ENCODE data around the gene C12orf75.

C12orf75 gene

GRCh38 chr12:105330283-105330930, at the start of gene C12orf75:
Gene C12orf75, plus strand, starts transcription at chr12:105330691. Its CDS starts 201 bp downstream, at chr12:105330892.
- Histone ChIP-seq H3K27ac (no peak within 1 kb of the TSS), H3K36me3 (ENCODE audit: insufficient read depth, low read length) (no peaks in the 10 kb centered on the region), H3K9ac (ENCODE audit: insufficient read length) (peak within 1 kb of the TSS; percentile 49), H3K9me3 (ENCODE audit: low read depth, low read length) (no peaks in the 10 kb centered on the region), H3K4me3 (peak within 1 kb of the TSS; percentile 83)
- DNase-seq (ENCODE audit: low read depth, low spot score), result no peak
- TF ChIP-seq EZH2 (IDR thresholded peaks at IDR 0.05), result no peak
- no peak for TF ChIP-seq FOXP2 (optimal IDR thresholded peaks at IDR 0.05; ENCODE audit: control extremely low read depth, extremely low read length, insufficient read depth)
- TF ChIP-seq POLR2AphosphoS5 (IDR thresholded peaks at IDR 0.05; ENCODE audit: borderline replicate concordance, low read depth, low read length), result no peak

- TF ChIP-seq POLR2AphosphoS5 (IDR thresholded peaks at IDR 0.05; ENCODE audit: borderline replicate concordance, low read depth, low read length), result no peak
- no peak for DNase-seq (ENCODE audit: low read depth, low spot score)
- H3K9me3 ChIP-seq (ENCODE audit: low read depth, low read length), result no peaks in the 10 kb centered on the region
- no peak overlapping the region for H3K9ac ChIP-seq (ENCODE audit: insufficient read length)
- H3K27ac ChIP-seq, result no peak overlapping the region
- H3K36me3 ChIP-seq (ENCODE audit: insufficient read depth, low read length), result no peaks in the 10 kb centered on the region
- H3K4me3 ChIP-seq, result no peak overlapping the region
Observed at GRCh38 chr12:105280966-105281693, 49.4 kb upstream of the C12orf75 start.

- DNase-seq (ENCODE audit: low read depth, low spot score), result no peak
- TF ChIP-seq POLR2AphosphoS5 (IDR thresholded peaks at IDR 0.05; ENCODE audit: borderline replicate concordance, low read depth, low read length) (no peak), FOXP2 (optimal IDR thresholded peaks at IDR 0.05; ENCODE audit: control extremely low read depth, extremely low read length, insufficient read depth) (no peak), EZH2 (IDR thresholded peaks at IDR 0.05) (no peak)
- H3K9me3 ChIP-seq (ENCODE audit: low read depth, low read length), result no peaks in the 10 kb centered on the region
- no peak overlapping the region for H3K4me3 ChIP-seq
- H3K36me3 ChIP-seq (ENCODE audit: insufficient read depth, low read length), result no peaks in the 10 kb centered on the region
- no peak overlapping the region for H3K9ac ChIP-seq (ENCODE audit: insufficient read length)
- H3K27ac ChIP-seq, result no peak overlapping the region
Observed at GRCh38 chr12:105281694-105282049, 48.8 kb upstream of the C12orf75 start.

- DNase-seq (ENCODE audit: low read depth, low spot score), result no peak
- H3K36me3 ChIP-seq (ENCODE audit: insufficient read depth, low read length), result no peaks in the 10 kb centered on the region
- H3K27ac ChIP-seq, result no peak overlapping the region
- no peak overlapping the region for H3K4me3 ChIP-seq
- TF ChIP-seq FOXP2 (optimal IDR thresholded peaks at IDR 0.05; ENCODE audit: control extremely low read depth, extremely low read length, insufficient read depth), result no peak
- no peak overlapping the region for H3K9ac ChIP-seq (ENCODE audit: insufficient read length)
- no peaks in the 10 kb centered on the region for H3K9me3 ChIP-seq (ENCODE audit: low read depth, low read length)
Observed at GRCh38 chr12:105285378-105285777, 45.1 kb upstream of the C12orf75 start.

- no peak for DNase-seq (ENCODE audit: low read depth, low spot score)
- Histone ChIP-seq H3K4me3 (no peak overlapping the region), H3K36me3 (ENCODE audit: insufficient read depth, low read length) (no peaks in the 10 kb centered on the region), H3K27ac (no peak overlapping the region), H3K9me3 (ENCODE audit: low read depth, low read length) (no peaks in the 10 kb centered on the region), H3K9ac (ENCODE audit: insufficient read length) (no peak overlapping the region)
- TF ChIP-seq FOXP2 (optimal IDR thresholded peaks at IDR 0.05; ENCODE audit: control extremely low read depth, extremely low read length, insufficient read depth) (no peak), POLR2AphosphoS5 (IDR thresholded peaks at IDR 0.05; ENCODE audit: borderline replicate concordance, low read depth, low read length) (no peak), EZH2 (IDR thresholded peaks at IDR 0.05) (no peak)
Observed at GRCh38 chr12:105287408-105287807, 43.1 kb upstream of the C12orf75 start.

- no peak overlapping the region for H3K9ac ChIP-seq (ENCODE audit: insufficient read length)
- no peaks in the 10 kb centered on the region for H3K9me3 ChIP-seq (ENCODE audit: low read depth, low read length)
- no peak overlapping the region for H3K27ac ChIP-seq
- no peak for DNase-seq (ENCODE audit: low read depth, low spot score)
- TF ChIP-seq FOXP2 (optimal IDR thresholded peaks at IDR 0.05; ENCODE audit: control extremely low read depth, extremely low read length, insufficient read depth) (no peak), EZH2 (IDR thresholded peaks at IDR 0.05) (no peak), POLR2AphosphoS5 (IDR thresholded peaks at IDR 0.05; ENCODE audit: borderline replicate concordance, low read depth, low read length) (no peak)
- H3K36me3 ChIP-seq (ENCODE audit: insufficient read depth, low read length), result no peaks in the 10 kb centered on the region
- no peak overlapping the region for H3K4me3 ChIP-seq
Observed at GRCh38 chr12:105288311-105288996, 42.0 kb upstream of the C12orf75 start.

- no peak for DNase-seq (ENCODE audit: low read depth, low spot score)
- no peak overlapping the region for H3K9ac ChIP-seq (ENCODE audit: insufficient read length)
- no peak overlapping the region for H3K4me3 ChIP-seq
- no peaks in the 10 kb centered on the region for H3K9me3 ChIP-seq (ENCODE audit: low read depth, low read length)
- TF ChIP-seq FOXP2 (optimal IDR thresholded peaks at IDR 0.05; ENCODE audit: control extremely low read depth, extremely low read length, insufficient read depth) (no peak), EZH2 (IDR thresholded peaks at IDR 0.05) (no peak), POLR2AphosphoS5 (IDR thresholded peaks at IDR 0.05; ENCODE audit: borderline replicate concordance, low read depth, low read length) (no peak)
- no peaks in the 10 kb centered on the region for H3K36me3 ChIP-seq (ENCODE audit: insufficient read depth, low read length)
- no peak overlapping the region for H3K27ac ChIP-seq
Observed at GRCh38 chr12:105289114-105289904, 41.2 kb upstream of the C12orf75 start.

- Histone ChIP-seq H3K9ac (ENCODE audit: insufficient read length) (no peak overlapping the region), H3K36me3 (ENCODE audit: insufficient read depth, low read length) (no peaks in the 10 kb centered on the region), H3K4me3 (no peak overlapping the region), H3K9me3 (ENCODE audit: low read depth, low read length) (no peaks in the 10 kb centered on the region), H3K27ac (no peak overlapping the region)
- no peak for TF ChIP-seq POLR2AphosphoS5 (IDR thresholded peaks at IDR 0.05; ENCODE audit: borderline replicate concordance, low read depth, low read length)
- no peak for TF ChIP-seq EZH2 (IDR thresholded peaks at IDR 0.05)
- no peak for TF ChIP-seq FOXP2 (optimal IDR thresholded peaks at IDR 0.05; ENCODE audit: control extremely low read depth, extremely low read length, insufficient read depth)
- no peak for DNase-seq (ENCODE audit: low read depth, low spot score)
Observed at GRCh38 chr12:105291531-105291930, 39.0 kb upstream of the C12orf75 start.

Data from SK-N-MC (cell line).